GM12873 (cell line): ENCODE data around the gene TMEM243.

Experiments
- CTCF ChIP-seq: IDR thresholded peaks from 2 replicates; pipeline ENCODE4 v1.5.1; 2012; ENCODE audit warnings: low read depth, mild to moderate bottlenecking, moderate library complexity, low read length, control low read depth; ENCODE audit not compliant: insufficient read depth; ENCODE audit errors: missing control alignments

The TMEM243 gene

GRCh38 chr7:87206361-87206760, 13.2 kb downstream of the TMEM243 start:
- TF ChIP-seq CTCF, result no peak

DNA sequence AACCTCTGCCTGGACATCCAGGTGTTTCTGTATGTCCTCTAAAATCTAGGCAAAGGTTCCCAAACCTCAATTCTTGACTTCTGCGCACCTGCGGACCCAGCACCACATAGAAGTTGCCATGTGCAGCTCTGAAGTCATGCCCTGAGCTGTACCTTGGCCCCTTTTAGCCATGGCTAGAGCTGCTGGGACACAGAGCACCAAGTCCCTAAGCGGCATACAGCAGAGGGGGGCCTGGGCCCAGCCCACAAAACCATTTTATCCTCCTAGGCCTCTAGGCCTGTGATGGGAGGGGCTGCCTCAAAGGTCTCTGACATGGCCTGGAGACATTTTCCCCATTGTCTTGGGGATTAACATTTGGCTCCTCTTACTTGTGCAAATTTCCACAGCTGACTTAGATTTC, 14.6 kb downstream of the TMEM243 start:
- no peak for TF ChIP-seq CTCF

DNA sequence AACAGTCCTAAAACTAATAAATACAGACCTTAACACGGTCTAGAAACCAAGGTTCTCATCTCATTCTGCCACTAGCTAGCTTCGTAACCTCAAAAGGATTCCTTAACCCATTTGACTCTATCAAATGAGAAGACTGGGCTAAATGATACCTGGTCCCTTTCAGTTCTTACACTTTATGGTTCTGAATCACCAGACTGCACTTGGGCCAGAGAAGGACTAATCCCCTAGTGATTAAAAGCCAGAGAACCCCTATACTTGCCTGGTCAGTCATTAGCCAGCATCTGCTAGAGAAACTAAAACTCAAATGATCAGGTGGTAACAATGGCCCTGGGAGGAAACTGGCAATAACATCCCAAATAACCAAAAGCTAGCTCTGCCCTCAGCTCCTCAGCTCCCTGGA, 16.8 kb downstream of the TMEM243 start:
- TF ChIP-seq CTCF, result no peak

GRCh38 chr7:87202208-87202607, 17.3 kb downstream of the TMEM243 start:
- no peak for TF ChIP-seq CTCF

- TF ChIP-seq CTCF, result no peak
Measured at GRCh38 chr7:87199700-87200450, 19.7 kb downstream of the TMEM243 start.

DNA sequence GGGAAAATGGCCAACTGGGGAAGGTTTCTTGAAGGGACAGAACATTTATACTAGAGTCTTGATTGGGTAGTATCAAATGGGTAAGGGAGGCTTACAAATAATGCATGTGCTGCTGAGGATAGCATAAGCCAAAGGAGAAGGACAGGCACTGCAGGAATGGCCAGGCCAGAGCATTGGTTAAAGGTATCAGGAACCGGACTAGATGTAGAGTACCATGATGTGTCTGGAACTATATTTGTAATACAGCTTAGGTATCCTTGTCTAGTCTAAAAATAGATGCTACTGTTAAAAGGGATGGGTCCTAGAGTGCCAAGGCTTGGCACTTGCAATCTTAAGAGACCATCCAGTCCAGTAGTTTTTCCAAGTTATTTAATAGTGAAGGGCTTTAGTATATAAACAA, 20.3 kb downstream of the TMEM243 start:
- no peak for TF ChIP-seq CTCF

- no peak for TF ChIP-seq CTCF
Measured at GRCh38 chr7:87193912-87194311, 25.6 kb downstream of the TMEM243 start.
